WTC11 (cell line): Measurements from ENCODE around the gene PFDN1.

Experiments
- ELF4 ChIP-seq: sonication (generic); formaldehyde crosslinking; IDR thresholded peaks from 2 replicates; pipeline ENCODE4 v1.8.1; 2022; ENCODE audit warnings: low read depth, mild to moderate bottlenecking, moderate library complexity, missing genetic modification reagents
- TF ChIP-seq, protein P1 (sequence below): fragments of 200-600 bp; IDR thresholded peaks from 2 replicates; pipeline ENCODE4 v1.8.0; 2022; ENCODE audit warnings: antibody characterized with exemption
- TF ChIP-seq, protein P2 (sequence below): sonication (generic); formaldehyde crosslinking; IDR thresholded peaks from 2 replicates; pipeline ENCODE4 v1.8.1; 2023; ENCODE audit warnings: mild to moderate bottlenecking, missing genetic modification reagents
- TF ChIP-seq, protein P3 (sequence below): fragments of 250-450 bp; sonication (Bioruptor Pico); IDR thresholded peaks from 2 replicates; pipeline ENCODE4 v1.9.0; 2021; ENCODE audit warnings: mild to moderate bottlenecking, borderline replicate concordance
- TF ChIP-seq, protein P4 (sequence below): sonication (generic); formaldehyde crosslinking; IDR thresholded peaks from 2 replicates; pipeline ENCODE4 v1.8.1; 2023; ENCODE audit warnings: mild to moderate bottlenecking, moderate library complexity, missing genetic modification reagents

DNA sequence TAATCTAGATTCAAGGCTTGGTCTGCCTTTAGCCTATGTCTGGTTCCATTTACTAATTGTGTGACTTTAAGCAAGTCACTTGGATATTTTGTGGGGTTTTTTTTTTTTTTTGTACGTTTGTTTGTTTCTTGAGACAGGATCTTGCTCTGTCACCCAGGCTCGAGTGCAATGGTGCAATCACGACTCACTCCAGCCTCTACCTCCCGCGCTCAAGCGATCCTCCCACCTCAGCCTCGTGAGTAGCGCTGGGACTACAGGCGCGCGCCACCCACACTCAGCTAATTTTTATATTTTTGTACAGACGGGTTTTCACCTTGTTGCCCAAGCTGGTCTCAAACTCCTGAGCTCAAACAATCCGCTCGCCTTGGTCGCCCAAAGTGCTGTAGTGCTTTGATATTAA lies 1.1 kb upstream of the PFDN1 start:
- TF ChIP-seq, protein P1, sequence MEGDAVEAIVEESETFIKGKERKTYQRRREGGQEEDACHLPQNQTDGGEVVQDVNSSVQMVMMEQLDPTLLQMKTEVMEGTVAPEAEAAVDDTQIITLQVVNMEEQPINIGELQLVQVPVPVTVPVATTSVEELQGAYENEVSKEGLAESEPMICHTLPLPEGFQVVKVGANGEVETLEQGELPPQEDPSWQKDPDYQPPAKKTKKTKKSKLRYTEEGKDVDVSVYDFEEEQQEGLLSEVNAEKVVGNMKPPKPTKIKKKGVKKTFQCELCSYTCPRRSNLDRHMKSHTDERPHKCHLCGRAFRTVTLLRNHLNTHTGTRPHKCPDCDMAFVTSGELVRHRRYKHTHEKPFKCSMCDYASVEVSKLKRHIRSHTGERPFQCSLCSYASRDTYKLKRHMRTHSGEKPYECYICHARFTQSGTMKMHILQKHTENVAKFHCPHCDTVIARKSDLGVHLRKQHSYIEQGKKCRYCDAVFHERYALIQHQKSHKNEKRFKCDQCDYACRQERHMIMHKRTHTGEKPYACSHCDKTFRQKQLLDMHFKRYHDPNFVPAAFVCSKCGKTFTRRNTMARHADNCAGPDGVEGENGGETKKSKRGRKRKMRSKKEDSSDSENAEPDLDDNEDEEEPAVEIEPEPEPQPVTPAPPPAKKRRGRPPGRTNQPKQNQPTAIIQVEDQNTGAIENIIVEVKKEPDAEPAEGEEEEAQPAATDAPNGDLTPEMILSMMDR, result no peak
- TF ChIP-seq, protein P2, sequence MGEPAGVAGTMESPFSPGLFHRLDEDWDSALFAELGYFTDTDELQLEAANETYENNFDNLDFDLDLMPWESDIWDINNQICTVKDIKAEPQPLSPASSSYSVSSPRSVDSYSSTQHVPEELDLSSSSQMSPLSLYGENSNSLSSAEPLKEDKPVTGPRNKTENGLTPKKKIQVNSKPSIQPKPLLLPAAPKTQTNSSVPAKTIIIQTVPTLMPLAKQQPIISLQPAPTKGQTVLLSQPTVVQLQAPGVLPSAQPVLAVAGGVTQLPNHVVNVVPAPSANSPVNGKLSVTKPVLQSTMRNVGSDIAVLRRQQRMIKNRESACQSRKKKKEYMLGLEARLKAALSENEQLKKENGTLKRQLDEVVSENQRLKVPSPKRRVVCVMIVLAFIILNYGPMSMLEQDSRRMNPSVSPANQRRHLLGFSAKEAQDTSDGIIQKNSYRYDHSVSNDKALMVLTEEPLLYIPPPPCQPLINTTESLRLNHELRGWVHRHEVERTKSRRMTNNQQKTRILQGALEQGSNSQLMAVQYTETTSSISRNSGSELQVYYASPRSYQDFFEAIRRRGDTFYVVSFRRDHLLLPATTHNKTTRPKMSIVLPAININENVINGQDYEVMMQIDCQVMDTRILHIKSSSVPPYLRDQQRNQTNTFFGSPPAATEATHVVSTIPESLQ (CRISPR knock-in tag), result no peak
- TF ChIP-seq, protein P3, sequence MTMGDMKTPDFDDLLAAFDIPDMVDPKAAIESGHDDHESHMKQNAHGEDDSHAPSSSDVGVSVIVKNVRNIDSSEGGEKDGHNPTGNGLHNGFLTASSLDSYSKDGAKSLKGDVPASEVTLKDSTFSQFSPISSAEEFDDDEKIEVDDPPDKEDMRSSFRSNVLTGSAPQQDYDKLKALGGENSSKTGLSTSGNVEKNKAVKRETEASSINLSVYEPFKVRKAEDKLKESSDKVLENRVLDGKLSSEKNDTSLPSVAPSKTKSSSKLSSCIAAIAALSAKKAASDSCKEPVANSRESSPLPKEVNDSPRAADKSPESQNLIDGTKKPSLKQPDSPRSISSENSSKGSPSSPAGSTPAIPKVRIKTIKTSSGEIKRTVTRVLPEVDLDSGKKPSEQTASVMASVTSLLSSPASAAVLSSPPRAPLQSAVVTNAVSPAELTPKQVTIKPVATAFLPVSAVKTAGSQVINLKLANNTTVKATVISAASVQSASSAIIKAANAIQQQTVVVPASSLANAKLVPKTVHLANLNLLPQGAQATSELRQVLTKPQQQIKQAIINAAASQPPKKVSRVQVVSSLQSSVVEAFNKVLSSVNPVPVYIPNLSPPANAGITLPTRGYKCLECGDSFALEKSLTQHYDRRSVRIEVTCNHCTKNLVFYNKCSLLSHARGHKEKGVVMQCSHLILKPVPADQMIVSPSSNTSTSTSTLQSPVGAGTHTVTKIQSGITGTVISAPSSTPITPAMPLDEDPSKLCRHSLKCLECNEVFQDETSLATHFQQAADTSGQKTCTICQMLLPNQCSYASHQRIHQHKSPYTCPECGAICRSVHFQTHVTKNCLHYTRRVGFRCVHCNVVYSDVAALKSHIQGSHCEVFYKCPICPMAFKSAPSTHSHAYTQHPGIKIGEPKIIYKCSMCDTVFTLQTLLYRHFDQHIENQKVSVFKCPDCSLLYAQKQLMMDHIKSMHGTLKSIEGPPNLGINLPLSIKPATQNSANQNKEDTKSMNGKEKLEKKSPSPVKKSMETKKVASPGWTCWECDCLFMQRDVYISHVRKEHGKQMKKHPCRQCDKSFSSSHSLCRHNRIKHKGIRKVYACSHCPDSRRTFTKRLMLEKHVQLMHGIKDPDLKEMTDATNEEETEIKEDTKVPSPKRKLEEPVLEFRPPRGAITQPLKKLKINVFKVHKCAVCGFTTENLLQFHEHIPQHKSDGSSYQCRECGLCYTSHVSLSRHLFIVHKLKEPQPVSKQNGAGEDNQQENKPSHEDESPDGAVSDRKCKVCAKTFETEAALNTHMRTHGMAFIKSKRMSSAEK, result no peak
- TF ChIP-seq ELF4 (CRISPR knock-in tag), result no peak
- TF ChIP-seq, protein P4, sequence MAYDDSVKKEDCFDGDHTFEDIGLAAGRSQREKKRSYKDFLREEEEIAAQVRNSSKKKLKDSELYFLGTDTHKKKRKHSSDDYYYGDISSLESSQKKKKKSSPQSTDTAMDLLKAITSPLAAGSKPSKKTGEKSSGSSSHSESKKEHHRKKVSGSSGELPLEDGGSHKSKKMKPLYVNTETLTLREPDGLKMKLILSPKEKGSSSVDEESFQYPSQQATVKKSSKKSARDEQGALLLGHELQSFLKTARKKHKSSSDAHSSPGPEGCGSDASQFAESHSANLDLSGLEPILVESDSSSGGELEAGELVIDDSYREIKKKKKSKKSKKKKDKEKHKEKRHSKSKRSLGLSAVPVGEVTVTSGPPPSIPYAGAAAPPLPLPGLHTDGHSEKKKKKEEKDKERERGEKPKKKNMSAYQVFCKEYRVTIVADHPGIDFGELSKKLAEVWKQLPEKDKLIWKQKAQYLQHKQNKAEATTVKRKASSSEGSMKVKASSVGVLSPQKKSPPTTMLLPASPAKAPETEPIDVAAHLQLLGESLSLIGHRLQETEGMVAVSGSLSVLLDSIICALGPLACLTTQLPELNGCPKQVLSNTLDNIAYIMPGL (CRISPR knock-in tag), result no peak
